Posterior vena cava (tissue), 2 donors: ENCODE results near the gene SLC9A1. TPM values are rescaled to one million over a fixed set of nuclear protein-coding genes. Genes with fewer than 3 reads are reported as not detected.

Experiments
- DNase-seq: peaks from one replicate; pipeline ENCODE4 v3.0.0-alpha.2; 2020; ENCODE audit warnings: low spot score
- intact Hi-C, 2 donors: fragments of 100-400 bp; cut with DNase I; formaldehyde crosslinking; loops; one replicate each; pipeline versions ENCODE4 v1.14.1 to v1.14.2; 2022 to 2023
- total RNA-seq, 2 donors: library from RNA; stranded (reverse); fragmentation: NEBNext Ultra II Directional; extraction: Animal tissue kit (Norgen Biotek cat#: 25700); gene quantifications; one replicate each; pipeline ENCODE4 v1.2.1, GENCODE V29; 2021
- donor health status: DM: yes; HTN: yes; CAD: no.
- donor health status: DM: yes; HTN: yes; CAD: no.

Gene SLC9A1
- total RNA-seq, 2 donors from 2014 or later, result 19.0 to 25.3 TPM

- no peak for DNase-seq
- intact Hi-C loops, result no loop called here
Observed at GRCh38 chr1:27114546-27114945, 40.4 kb downstream of the SLC9A1 start.

GRCh38 chr1:27113861-27114260 lies 41.1 kb downstream of the SLC9A1 start:
- intact Hi-C loops, result no loop called here
- DNase-seq, result no peak

- peak; percentile 95 for DNase-seq
- intact Hi-C loops, result no loop called here
Observed at GRCh38 chr1:27111626-27112573, 43.0 kb downstream of the SLC9A1 start.

- intact Hi-C loops, result loop anchor here in 1 of 2 donors (5.0 kb wide), 1 partner anchor 88 kb away; no protein-coding TSS in a partner anchor
Observed at GRCh38 chr1:27109103-27109822, 45.7 kb downstream of the SLC9A1 start.

GRCh38 chr1:27108588-27108987 lies 46.3 kb downstream of the SLC9A1 start:
- intact Hi-C loops, result loop anchor here in 1 of 2 donors (5.0 kb wide), 1 partner anchor 89 kb away; no protein-coding TSS in a partner anchor
- no peak for DNase-seq

More at GRCh38 chr1:27109103-27109822, 45.7 kb downstream of the SLC9A1 start:
- no peak for DNase-seq

- intact Hi-C loops, result loop anchor here in 1 of 2 donors (5.0 kb wide), 1 partner anchor 91 kb away; no protein-coding TSS in a partner anchor
- no peak for DNase-seq
Observed at GRCh38 chr1:27106561-27107323, 48.2 kb downstream of the SLC9A1 start.

- DNase-seq, result no peak
- intact Hi-C loops, result loop anchor here in 1 of 2 donors (5.0 kb wide), 1 partner anchor 92 kb away; no protein-coding TSS in a partner anchor
Observed at GRCh38 chr1:27105018-27105417, 49.9 kb downstream of the SLC9A1 start.

GRCh38 chr1:27103498-27103897 lies 51.4 kb downstream of the SLC9A1 start:
- intact Hi-C loops, result loop anchor here (2.0 to 5.0 kb wide), 4 partner anchors 49 to 184 kb away; no protein-coding TSS in a partner anchor

DNA sequence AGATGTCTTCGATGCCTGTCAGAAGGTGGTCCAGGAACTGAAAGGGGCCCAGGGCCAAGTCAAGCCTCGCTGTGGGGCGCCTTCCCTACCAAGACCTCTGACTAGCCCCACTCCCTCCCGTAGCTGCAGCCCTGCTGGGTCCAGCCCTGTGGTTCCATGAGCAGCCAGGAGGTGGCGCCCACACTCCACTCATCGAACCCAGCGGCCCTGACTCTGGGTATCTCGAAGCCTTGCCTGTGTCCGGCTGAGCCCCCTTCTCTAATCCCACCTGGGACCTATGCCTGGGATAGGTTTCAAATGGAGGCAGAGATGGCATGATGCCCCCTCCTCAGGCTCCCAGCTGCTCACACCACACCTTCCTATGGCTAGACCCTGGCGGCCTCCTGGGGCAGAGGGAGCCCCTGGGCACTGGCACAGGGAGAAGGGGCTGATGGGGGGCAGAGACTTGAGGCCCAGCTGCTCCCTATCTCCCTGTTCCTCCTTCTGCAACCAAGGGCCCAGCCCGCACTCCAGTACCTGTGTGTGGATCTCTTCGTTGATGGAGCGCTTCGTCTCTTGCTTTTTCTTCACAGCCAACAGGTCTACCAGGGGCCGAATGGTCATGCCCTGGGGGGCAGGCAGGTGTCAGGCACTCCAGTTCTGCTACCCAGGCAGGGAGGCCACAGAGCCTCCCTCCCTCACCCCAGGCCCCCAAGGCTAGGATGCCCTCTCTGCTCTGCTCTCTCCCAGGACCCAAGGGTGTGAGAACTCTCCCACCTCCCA lies 52.0 kb downstream of the SLC9A1 start:
- intact Hi-C loops, result loop anchor here (2.0 to 5.0 kb wide), 4 partner anchors 49 to 184 kb away; no protein-coding TSS in a partner anchor

More at GRCh38 chr1:27103498-27103897, 51.4 kb downstream of the SLC9A1 start:
- no peak for DNase-seq

GRCh38 chr1:27102134-27102706 lies 52.7 kb downstream of the SLC9A1 start:
- DNase-seq, result peak; percentile 79
- intact Hi-C loops, result loop anchor here (2.0 to 5.0 kb wide), 4 partner anchors 50 to 185 kb away; no protein-coding TSS in a partner anchor

More for the DNA sequence above, 52.0 kb downstream of the SLC9A1 start:
- peak; percentile 94 for DNase-seq

DNA sequence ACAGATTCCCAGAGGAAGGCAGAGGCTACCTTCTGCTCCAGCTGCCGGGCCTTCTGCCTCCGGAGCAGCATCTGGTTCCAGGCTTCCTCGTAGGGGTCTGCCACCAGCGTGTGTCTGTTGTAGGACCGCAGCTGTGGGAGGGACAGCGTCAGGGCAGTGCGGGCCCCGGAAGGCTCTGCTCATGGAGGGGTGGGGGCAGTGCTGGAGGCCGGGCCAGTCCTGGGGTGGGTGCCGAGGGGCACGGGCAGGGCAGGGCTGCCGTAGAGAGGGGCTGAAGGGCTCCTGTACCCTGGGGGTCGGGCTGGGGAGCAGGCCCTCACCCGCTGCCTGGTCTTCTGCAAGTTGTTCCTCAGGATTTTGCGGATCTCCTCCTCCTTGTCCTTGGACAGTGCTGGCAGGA lies 53.2 kb downstream of the SLC9A1 start:
- intact Hi-C loops, result loop anchor here (2.0 to 5.0 kb wide), 4 partner anchors 51 to 186 kb away; no protein-coding TSS in a partner anchor

DNA sequence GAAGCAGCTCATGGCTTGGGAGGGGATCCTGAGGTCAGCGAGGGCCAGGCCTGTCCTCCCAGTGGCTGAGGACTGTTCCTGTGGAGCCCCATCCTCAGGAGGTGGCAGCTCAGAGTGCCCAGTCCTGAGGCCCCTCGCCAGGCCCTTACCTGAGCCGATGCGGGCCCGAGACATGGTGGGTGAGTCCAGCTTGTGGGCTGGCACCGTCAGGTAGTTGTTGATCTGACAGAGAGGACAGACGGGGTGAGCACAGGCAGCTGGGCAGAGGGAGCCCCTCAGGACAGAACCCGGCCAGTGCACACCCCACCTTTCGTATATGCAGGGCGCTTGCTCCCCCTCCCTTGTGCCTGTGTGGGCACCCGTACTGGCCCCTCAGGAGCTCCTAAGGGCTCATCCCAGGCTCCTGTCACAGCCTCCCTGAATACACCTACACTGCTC lies 53.9 kb downstream of the SLC9A1 start:
- intact Hi-C loops, result loop anchor here in 1 of 2 donors (5.0 kb wide), 3 partner anchors 51 to 186 kb away; no protein-coding TSS in a partner anchor
- DNase-seq, result no peak

More for the DNA sequence above, 53.2 kb downstream of the SLC9A1 start:
- no peak for DNase-seq

DNA sequence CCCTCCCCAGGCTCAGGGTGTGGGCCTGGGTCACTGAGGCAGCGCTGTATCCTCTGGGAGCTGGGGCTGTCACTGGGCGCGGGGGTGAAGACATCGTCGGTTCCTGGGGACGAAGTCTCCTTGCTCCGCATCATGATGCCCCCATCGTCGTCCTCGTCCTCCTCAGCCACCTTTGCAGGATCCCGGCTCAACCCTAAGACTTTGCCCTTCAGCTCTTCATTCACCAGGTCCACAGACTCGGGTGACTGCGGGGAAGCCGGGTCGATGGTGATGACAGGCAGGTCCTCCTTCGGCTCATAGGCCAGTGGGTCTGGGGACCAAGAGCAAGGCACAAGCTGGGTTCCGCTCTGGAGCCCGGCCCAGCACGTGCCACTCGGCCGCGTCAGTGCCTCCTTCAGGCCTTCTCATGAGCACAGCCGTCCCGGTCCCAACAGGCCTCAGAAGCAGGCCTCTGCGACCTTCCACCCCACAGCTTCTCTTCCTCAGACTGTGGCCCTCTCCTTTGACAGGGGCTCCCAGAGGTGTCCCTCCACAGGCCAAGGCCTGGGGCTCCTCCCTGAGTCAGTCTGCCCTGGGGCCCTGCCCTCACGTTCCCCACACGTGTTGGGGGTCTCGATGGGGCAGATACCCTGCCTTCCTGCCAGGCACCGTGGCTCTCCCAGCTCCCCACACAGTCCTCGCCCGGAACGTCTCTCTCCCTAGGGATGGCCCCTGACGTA lies 54.4 kb downstream of the SLC9A1 start:
- intact Hi-C loops, result loop anchor here in 1 of 2 donors (5.0 kb wide), 3 partner anchors 52 to 187 kb away; no protein-coding TSS in a partner anchor
- no peak for DNase-seq

DNA sequence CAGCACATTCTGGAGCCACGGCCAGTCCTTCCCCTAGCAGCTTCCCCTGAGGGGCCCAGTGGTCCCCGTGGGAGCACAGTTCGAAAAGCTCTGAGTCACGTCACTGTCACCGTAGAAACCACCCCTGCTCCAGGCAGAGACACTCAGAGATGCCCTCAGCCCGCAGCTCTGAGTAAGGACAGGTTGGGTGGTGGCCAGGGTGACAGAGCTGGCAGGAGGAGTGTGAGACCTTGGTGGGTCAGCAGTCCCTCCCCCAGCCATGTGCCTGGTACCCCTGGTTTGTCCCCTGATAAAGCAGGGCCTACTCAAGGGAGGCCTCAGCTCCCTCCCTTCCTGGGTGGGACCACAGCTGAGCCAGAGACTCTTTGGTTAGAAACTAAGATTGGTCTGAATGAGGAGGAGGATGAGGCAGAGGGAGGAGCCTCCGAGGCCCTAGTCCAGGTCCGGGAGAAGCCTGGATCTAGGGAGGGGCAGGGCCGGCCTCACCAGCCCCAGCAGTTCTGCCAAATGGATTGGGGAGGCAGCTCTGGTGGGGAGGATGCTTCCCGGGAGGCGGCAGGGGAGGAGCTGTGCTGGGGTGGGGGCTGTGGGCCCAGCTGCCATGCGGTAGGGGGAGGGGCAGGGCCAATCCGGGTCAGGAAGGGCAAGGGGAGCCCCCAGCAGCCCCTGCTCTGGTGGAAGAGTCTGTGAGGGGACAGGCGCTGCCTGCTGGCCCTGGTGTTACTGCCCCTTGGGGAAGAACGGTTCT lies 55.2 kb downstream of the SLC9A1 start:
- peak; percentile 92 for DNase-seq
- intact Hi-C loops, result loop anchor here (2.0 to 10.0 kb wide), 6 partner anchors 53 to 188 kb away; no protein-coding TSS in a partner anchor

- intact Hi-C loops, result loop anchor here (2.0 to 10.0 kb wide), 3 partner anchors 54 to 104 kb away; no protein-coding TSS in a partner anchor
- no peak for DNase-seq
Observed at GRCh38 chr1:27099135-27099586, 55.8 kb downstream of the SLC9A1 start.
